Panc1 (cell line): ENCODE data around the gene SKAP1. TPM values are rescaled to one million over a fixed set of nuclear protein-coding genes. Genes with fewer than 3 reads are reported as not detected.

Source experiments
- ATAC-seq: fragments of 200-7000 bp; cut with Tn5 transposase; 2 replicates; pipeline ENCODE4 v1.9.1; 2020; ENCODE audit warnings: mild to moderate bottlenecking, moderate library complexity
- BruUV-seq: library from RNA; stranded (reverse); fragments of 400-500 nt; replicated peaks from 2 replicates; lab custom pipeline; 2021; lab: Mats Ljungman, UMichigan
- CTCF ChIA-PET: fragments of 300-600 bp; sonication (Branson Sonifier 250); formaldehyde crosslinking; loops from one replicate; lab custom pipeline; 2022; ENCODE audit warnings: antibody characterized with exemption; lab: Charles Lee
- POLR2A ChIA-PET: fragments of 300-600 bp; sonication (Branson Sonifier 250); formaldehyde crosslinking; loops from one replicate; lab custom pipeline; 2022; ENCODE audit warnings: antibody characterized with exemption; lab: Charles Lee
- DNase-seq: peaks from one replicate; pipeline ENCODE4 v3.0.0-alpha.2; 2010; ENCODE audit warnings: low read depth, low spot score
- H3K27ac ChIP-seq: 2 replicates; pipeline ENCODE4 v1.5.1; 2011; ENCODE audit warnings: mild to moderate bottlenecking, low read length, inconsistent platforms
- H3K27me3 ChIP-seq: fragments of 200-500 bp; sonication (Bioruptor generic); 2 replicates; pipeline ENCODE4 v1.6.0; 2014; ENCODE audit warnings: low read length, inconsistent platforms; ENCODE audit not compliant: control insufficient read depth, insufficient read depth
- H3K36me3 ChIP-seq: fragments of 200-500 bp; sonication (Bioruptor generic); 2 replicates; pipeline ENCODE4 v1.5.1; 2014; ENCODE audit warnings: inconsistent platforms, mild to moderate bottlenecking, low read length, moderate library complexity; ENCODE audit not compliant: control insufficient read depth, insufficient read depth
- H3K4me1 ChIP-seq: 2 replicates; pipeline ENCODE4 v1.5.1; 2011; ENCODE audit warnings: inconsistent platforms, mild to moderate bottlenecking, low read length, moderate library complexity; ENCODE audit not compliant: control insufficient read depth, insufficient read depth
- H3K4me3 ChIP-seq, 2 experiments: 2 replicates each; pipeline ENCODE4 v1.5.1; 2011 to 2012; ENCODE audit warnings: low read depth in 2 of 2, low read length in 2 of 2, mild to moderate bottlenecking in 2 of 2, inconsistent platforms in 1 of 2, moderate library complexity in 1 of 2
- H3K9me3 ChIP-seq: fragments of 200-500 bp; sonication (Bioruptor generic); 2 replicates; pipeline ENCODE4 v1.5.1; 2014; ENCODE audit warnings: low read depth, mild to moderate bottlenecking, inconsistent platforms, low read length, moderate library complexity; ENCODE audit not compliant: control insufficient read depth, insufficient read depth
- CTCF ChIP-seq: fragments of 450-650 bp; IDR thresholded peaks from 2 replicates; pipeline ENCODE4 v1.5.1; 2017; ENCODE audit warnings: mild to moderate bottlenecking
- POLR2AphosphoS5 ChIP-seq: IDR thresholded peaks from 2 replicates; pipeline ENCODE4 v1.6.1; 2012; ENCODE audit warnings: mild to moderate bottlenecking, low read depth, low read length, moderate library complexity
- REST ChIP-seq, 2 experiments: IDR thresholded peaks; 2 replicates each; pipeline ENCODE4 v1.6.1; 2011 to 2012; ENCODE audit warnings: low read depth in 2 of 2, control low read depth in 1 of 2, low read length in 1 of 2, mild to moderate bottlenecking in 1 of 2, moderate library complexity in 1 of 2; ENCODE audit not compliant: insufficient read depth in 1 of 2
- SIN3A ChIP-seq: IDR thresholded peaks from 2 replicates; pipeline ENCODE4 v1.6.1; 2012; ENCODE audit warnings: low read depth, mild to moderate bottlenecking, low read length, moderate library complexity, borderline replicate concordance; ENCODE audit not compliant: insufficient read depth
- TCF7L2 ChIP-seq: IDR thresholded peaks from 2 replicates; pipeline ENCODE4 v1.6.1; 2011; ENCODE audit warnings: mild to moderate bottlenecking, low read depth, low read length, inconsistent platforms
- in situ Hi-C: cut with HindIII; loops from 2 replicates; pipeline ENCODE4 v1.10.0; 2016; ENCODE audit warnings: low sequenced_read_pairs, low pct_unique_long_range_greater_than_20kb
- intact Hi-C: fragments of 100-400 bp; cut with micrococcal nuclease; formaldehyde crosslinking; loops from one replicate; pipeline ENCODE4 v1.10.0; 2022; ENCODE audit not compliant: unreplicated experiment
- total RNA-seq: library from RNA; stranded (reverse); gene quantifications from one replicate; pipeline ENCODE4 v1.2.1, GENCODE V29; 2021; ENCODE audit not compliant: unreplicated experiment

Gene SKAP1
- total RNA-seq, 1 experiment from 2014 or later, result 0.90 TPM

GRCh38 chr17:48352630-48353029, 77.4 kb downstream of the SKAP1 start:
- intact Hi-C loops, result no loop called here
- no peak for TF ChIP-seq SIN3A
- Histone ChIP-seq H3K9me3 (no peaks in the 10 kb centered on the region), H3K27ac (no peak overlapping the region; the same call in 1 of the 2 replicates), H3K4me3 (no peak overlapping the region), H3K4me1 (peaks cover 6% of the 10 kb centered on the region; the same call in 1 of the 2 replicates), H3K27me3 (no peaks in the 10 kb centered on the region), H3K36me3 (no peaks in the 10 kb centered on the region)
- DNase-seq (no peak), ATAC-seq (no peak)
- CTCF ChIA-PET, result interaction anchor here (1.2 to 1.6 kb wide), 2 partner anchors 90 to 118 kb away, joined by 3 to 6 read pairs; no protein-coding TSS in a partner anchor
- POLR2A ChIA-PET, result no interaction called here
- no TSS peak for BruUV-seq
- in situ Hi-C loops, result no loop called here

- no TSS peak for BruUV-seq
- H3K36me3 ChIP-seq, result no peaks in the 10 kb centered on the region
- ATAC-seq, result no peak
- peak overlapping the region; percentile 29; the same call in 1 of the 2 replicates for H3K27ac ChIP-seq
- in situ Hi-C loops (no loop called here), intact Hi-C loops (no loop called here)
- DNase-seq, result no peak
- no peak overlapping the region for H3K4me3 ChIP-seq
- H3K27me3 ChIP-seq, result no peaks in the 10 kb centered on the region
- TF ChIP-seq CTCF (peak; percentile 81; the same call in 1 of the 2 replicates), SIN3A (no peak), POLR2AphosphoS5 (no peak), TCF7L2 (no peak)
- CTCF ChIA-PET, result interaction anchor here (0.6 to 1.6 kb wide), 17 partner anchors 9 to 395 kb away, joined by 3 to 16 read pairs (median 6); no protein-coding TSS in a partner anchor
- POLR2A ChIA-PET, result interaction anchor here (0.6 kb wide), 3 partner anchors 11 to 265 kb away, joined by 3 to 7 read pairs (median 3); no protein-coding TSS in a partner anchor
- H3K9me3 ChIP-seq, result no peaks in the 10 kb centered on the region
- H3K4me1 ChIP-seq, result peaks cover 6% of the 10 kb centered on the region; the same call in 1 of the 2 replicates
Measured at GRCh38 chr17:48351911-48352332, 78.1 kb downstream of the SKAP1 start.

- BruUV-seq, result no TSS peak
- Histone ChIP-seq H3K9me3 (no peaks in the 10 kb centered on the region), H3K27me3 (no peaks in the 10 kb centered on the region), H3K4me1 (peaks cover 6% of the 10 kb centered on the region; the same call in 1 of the 2 replicates), H3K4me3 (no peak overlapping the region), H3K27ac (no peak overlapping the region), H3K36me3 (no peaks in the 10 kb centered on the region)
- in situ Hi-C loops, result no loop called here
- TF ChIP-seq CTCF (no peak), REST (IDR thresholded peaks at IDR 0.05; ENCODE audit: insufficient read depth in 1 of 2, low read depth in 2 of 2, low read length in 1 of 2) (no peak), TCF7L2 (no peak), POLR2AphosphoS5 (no peak), SIN3A (no peak)
- POLR2A ChIA-PET, result no interaction called here
- CTCF ChIA-PET, result no interaction called here
- intact Hi-C loops, result no loop called here
- no peak for ATAC-seq
- DNase-seq, result no peak
Measured at GRCh38 chr17:48348352-48348751, 81.7 kb downstream of the SKAP1 start.
